Esophagus (tissue), 2 donors: ENCODE measurements around the gene MIDN. TPM values are rescaled to one million over a fixed set of nuclear protein-coding genes. Genes with fewer than 3 reads are reported as not detected.

ENCODE experiments used
- H3K27ac ChIP-seq, 2 donors: one replicate each; pipeline ENCODE4 v1.5.1; 2013; ENCODE audit warnings: low read depth in 2 of 2, mild to moderate bottlenecking in 2 of 2, inconsistent platforms in 1 of 2, low read length in 1 of 2, moderate library complexity in 1 of 2
- H3K27me3 ChIP-seq, 2 donors: one replicate each; pipeline ENCODE4 v1.6.1; 2013; ENCODE audit warnings: low read length in 2 of 2, control low read depth in 1 of 2, mild to moderate bottlenecking in 1 of 2; ENCODE audit not compliant: insufficient read depth in 2 of 2, control insufficient read depth in 1 of 2
- H3K36me3 ChIP-seq, 2 donors: one replicate each; pipeline ENCODE4 v1.6.1; 2013; ENCODE audit warnings: low read length in 1 of 2; ENCODE audit not compliant: control insufficient read depth in 2 of 2, insufficient read depth in 2 of 2
- H3K4me1 ChIP-seq, 2 donors: one replicate each; pipeline ENCODE4 v1.6.1; 2013; ENCODE audit warnings: low read length in 1 of 2; ENCODE audit not compliant: control insufficient read depth in 2 of 2, insufficient read depth in 2 of 2
- H3K4me3 ChIP-seq, 2 donors: one replicate each; pipeline ENCODE4 v1.5.1; 2013; ENCODE audit warnings: low read length in 2 of 2, mild to moderate bottlenecking in 2 of 2, low read depth in 1 of 2, moderate library complexity in 1 of 2
- H3K9me3 ChIP-seq, 2 donors: one replicate each; pipeline ENCODE4 v1.6.1; 2013; ENCODE audit warnings: mild to moderate bottlenecking in 2 of 2, low read depth in 1 of 2, low read length in 1 of 2, moderate library complexity in 1 of 2; ENCODE audit not compliant: control insufficient read depth in 2 of 2, insufficient read depth in 1 of 2
- WGBS, 2 donors: extraction: QIAGEN DNeasy Blood & Tissue Kit; methylation state at CpG; one replicate each; pipeline ENCODE4 v1.1.7; 2013; 5-methylcytosine and 5-hydroxymethylcytosine counted together
- polyA plus RNA-seq, 2 donors: library from polyadenylated mRNA; stranded (reverse); fragments of 200-250 nt; gene quantifications; one replicate each; pipeline ENCODE4 v1.2.3, GENCODE V29; 2013
- donor health status: healthy with polysubstance abuse.
- donor health status: Bipolar disorder and iron deficiency.

The MIDN gene
- polyA plus RNA-seq, 2 donors: 36.4 to 38.7 TPM

- Histone ChIP-seq H3K4me1 (peaks cover 7 to 29% of the 10 kb centered on the region in 2 donors), H3K27ac (peak overlapping the region; percentile 98 to 99), H3K36me3 (peaks cover 11 to 28% of the 10 kb centered on the region in 2 donors), H3K9me3 (no peaks in the 10 kb centered on the region), H3K4me3 (peak overlapping the region; percentile 82 to 86), H3K27me3 (no peaks in the 10 kb centered on the region)
- WGBS, 2 donors: 1 to 2% methylated on average over 26 to 41 of the region's 41 CpGs
Measured at GRCh38 chr19:1251330-1252220, 3.2 kb downstream of the MIDN start.

- H3K36me3 ChIP-seq: peaks cover 16 to 34% of the 10 kb centered on the region in 2 donors
- WGBS, 2 donors: 0 to 1% methylated on average over 26 to 30 of the region's 30 CpGs
Measured at GRCh38 chr19:1252221-1252820, 3.9 kb downstream of the MIDN start.

GRCh38 chr19:1252821-1253513, 4.6 kb downstream of the MIDN start:
- WGBS, 2 donors: 0 to 1% methylated on average over 18 to 26 of the region's 26 CpGs
- no peaks in the 10 kb centered on the region for H3K9me3 ChIP-seq
- H3K4me1 ChIP-seq: peaks cover 7 to 25% of the 10 kb centered on the region in 2 donors
- H3K27ac ChIP-seq: peak overlapping the region; percentile 98 to 99
- peak overlapping the region; percentile 82 to 86 for H3K4me3 ChIP-seq
- H3K36me3 ChIP-seq: peaks cover 16 to 36% of the 10 kb centered on the region in 2 donors
- H3K27me3 ChIP-seq: no peaks in the 10 kb centered on the region

More at GRCh38 chr19:1252221-1252820, 3.9 kb downstream of the MIDN start:
- Histone ChIP-seq H3K27me3 (no peaks in the 10 kb centered on the region), H3K9me3 (no peaks in the 10 kb centered on the region), H3K27ac (peak overlapping the region; percentile 98 to 99), H3K4me3 (peak overlapping the region; percentile 82 to 86), H3K4me1 (peaks cover 7 to 29% of the 10 kb centered on the region in 2 donors)

GRCh38 chr19:1253514-1254080, 5.2 kb downstream of the MIDN start:
- Histone ChIP-seq H3K36me3 (peaks cover 16 to 39% of the 10 kb centered on the region in 2 donors), H3K27me3 (no peaks in the 10 kb centered on the region), H3K9me3 (no peaks in the 10 kb centered on the region), H3K4me3 (peak overlapping the region; percentile 13 to 86), H3K27ac (peak overlapping the region; percentile 98 to 99), H3K4me1 (peaks cover 7 to 27% of the 10 kb centered on the region in 2 donors)
- 17 to 23% methylated on average over 23 of the region's 23 CpGs for WGBS, 2 donors

- peaks cover 8 to 27% of the 10 kb centered on the region in 2 donors for H3K4me1 ChIP-seq
Measured at GRCh38 chr19:1254081-1254527, 5.7 kb downstream of the MIDN start.

GRCh38 chr19:1254530-1255185, 6.3 kb downstream of the MIDN start:
- peaks cover 16 to 39% of the 10 kb centered on the region in 2 donors for H3K36me3 ChIP-seq

More at GRCh38 chr19:1254081-1254527, 5.7 kb downstream of the MIDN start:
- no peaks in the 10 kb centered on the region for H3K27me3 ChIP-seq
- peak overlapping the region; percentile 98 to 99 for H3K27ac ChIP-seq
- H3K4me3 ChIP-seq: peak overlapping the region in 1 of 2 donors; percentile 13
- peaks cover 16 to 39% of the 10 kb centered on the region in 2 donors for H3K36me3 ChIP-seq
- H3K9me3 ChIP-seq: no peaks in the 10 kb centered on the region
- WGBS, 2 donors: 52 to 66% methylated on average over 37 of the region's 37 CpGs

GRCh38 chr19:1255186-1256161, 7.1 kb downstream of the MIDN start:
- Histone ChIP-seq H3K36me3 (peaks cover 16 to 39% of the 10 kb centered on the region in 2 donors), H3K27me3 (no peaks in the 10 kb centered on the region), H3K4me3 (no peak overlapping the region), H3K4me1 (peaks cover 12 to 37% of the 10 kb centered on the region in 2 donors), H3K27ac (peak overlapping the region; percentile 98 to 99), H3K9me3 (no peaks in the 10 kb centered on the region)
- 77 to 83% methylated on average over 50 to 52 of the region's 52 CpGs for WGBS, 2 donors

More at GRCh38 chr19:1254530-1255185, 6.3 kb downstream of the MIDN start:
- Histone ChIP-seq H3K4me1 (peaks cover 12 to 32% of the 10 kb centered on the region in 2 donors), H3K27me3 (no peaks in the 10 kb centered on the region), H3K4me3 (no peak overlapping the region), H3K9me3 (no peaks in the 10 kb centered on the region), H3K27ac (peak overlapping the region; percentile 98 to 99)
- 73 to 78% methylated on average over 20 of the region's 20 CpGs for WGBS, 2 donors
